ENCODE results near the gene SF3B2. TPM values are rescaled to one million over a fixed set of nuclear protein-coding genes. Genes with fewer than 3 reads are reported as not detected.
A peak's percentile ranks its signal among the peaks of the same experiment; 100 is the strongest.

SF3B2 gene
- total and polyA plus RNA-seq, 9 of the 15 experiments (the other 6 are each of a cell fraction or from before 2014, with no cell fraction given) = 58.3 to 248 (median 157) TPM

- no peak for FAIRE-seq
- Histone ChIP-seq H3K27ac (ENCODE audit: extremely low read depth, low read depth, low read length) (peak overlapping the region; percentile 99), H3K9ac (ENCODE audit: insufficient read depth in 1 of 2, low read depth in 2 of 2, low read length in 2 of 2) (peak overlapping the region; percentile 98), H3K79me2 (ENCODE audit: control insufficient read depth, insufficient read depth, low read length) (peaks cover 47% of the 10 kb centered on the region), H2AFZ (ENCODE audit: low read depth, low read length) (peak overlapping the region; percentile 99), H3K27me3 (ENCODE audit: control insufficient read depth in 2 of 2, insufficient read depth in 2 of 2, low read length in 2 of 2) (no peaks in the 10 kb centered on the region), H3K36me3 (ENCODE audit: control insufficient read depth, insufficient read depth, low read length) (peaks cover 56% of the 10 kb centered on the region), H4K20me1 (replicated peaks; ENCODE audit: control insufficient read depth, insufficient read depth, low read length) (peaks cover 3% of the 10 kb centered on the region; the same call in 1 of the 2 replicates), H3K4me3 (peak overlapping the region; percentile 95), H3K9me1 (ENCODE audit: control insufficient read depth, insufficient read depth, low read length) (no peaks in the 10 kb centered on the region), H3K9me3 (replicated peaks; ENCODE audit: control insufficient read depth, insufficient read depth, low read depth, low read length) (no peaks in the 10 kb centered on the region), H3K4me2 (ENCODE audit: insufficient read depth, low read length) (peak overlapping the region; percentile 100), H3K4me1 (replicated peaks in 1 of 2; ENCODE audit: control insufficient read depth in 2 of 2, insufficient read depth in 2 of 2, low read length in 2 of 2) (peaks cover 26 to 28% of the 10 kb centered on the region in 2 experiments; a peak in 4 of 5 replicates)
- intact Hi-C loops (cut with micrococcal nuclease) (loop anchor here (2.0 to 5.0 kb wide), 2 partner anchors 42 to 65 kb away; partner anchors contain the start of gene SART1), in situ Hi-C loops (cut with MboI) (no loop called here)
- peak in 3 of 4 experiments; percentile 84 to 93 (median 93) for DNase-seq (ENCODE audit: extremely low read depth in 1 of 4, low spot score in 3 of 4)
- POLR2A ChIA-PET = interaction anchor here (0.6 to 1.5 kb wide), 10 partner anchors 11 to 291 kb away, joined by 3 to 9 read pairs (median 3); partner anchors contain the start of genes CCDC85B and KAT5
- no TSS peak for BruUV-seq (replicated peaks)
- ATAC-seq = peak; percentile 82
- CTCF ChIA-PET (ENCODE audit: low intra/inter-chr PET ratio) = interaction anchor here (0.7 kb wide), 1 partner anchor 464 kb away, joined by 3 read pairs; no protein-coding TSS in a partner anchor
- WGBS (ENCODE audit: insufficient coverage, low coverage, missing lambda C conversion rate) = 0% methylated on average over 11 of the region's 40 CpGs
- TF ChIP-seq BRD9 (IDR thresholded peaks at IDR 0.05; ENCODE audit: low read depth, partially characterized antibody) (no peak), ZNF512 (tag; IDR thresholded peaks at IDR 0.05) (no peak), TCF15 (CRISPR knock-in tag; IDR thresholded peaks at IDR 0.05) (no peak), KDM5B (IDR thresholded peaks at IDR 0.05; ENCODE audit: insufficient replicate concordance, low read depth, low read length) (no peak), HDAC8 (tag; IDR thresholded peaks at IDR 0.05) (no peak), PML (IDR thresholded peaks at IDR 0.05; ENCODE audit: low read length) (no peak), NFYB (IDR thresholded peaks at IDR 0.05; ENCODE audit: extremely low read depth, insufficient read length) (no peak), DNMT1 (IDR thresholded peaks at IDR 0.05) (no peak), TBP (optimal IDR thresholded peaks at IDR 0.05; ENCODE audit: low read depth, low read length) (no peak), RB1 (IDR thresholded peaks at IDR 0.05; ENCODE audit: low read depth) (peak; percentile 44; the same call in 1 of the 2 replicates), NCOA1 (IDR thresholded peaks at IDR 0.05; ENCODE audit: low read depth) (no peak), SRSF1 (IDR thresholded peaks at IDR 0.05; ENCODE audit: low read depth, low read length) (no peak), MIER1 (IDR thresholded peaks at IDR 0.05; ENCODE audit: low read depth) (no peak), ESRRA (IDR thresholded peaks at IDR 0.05; ENCODE audit: borderline replicate concordance, low read depth) (no peak; the same call in 1 of the 2 replicates), POLR2AphosphoS2 (IDR thresholded peaks at IDR 0.05; ENCODE audit: low read length) (no peak), MAX (CRISPR knock-in tag; IDR thresholded peaks at IDR 0.05) (no peak), THRAP3 (IDR thresholded peaks at IDR 0.05; ENCODE audit: borderline replicate concordance) (no peak), NCOA4 (IDR thresholded peaks at IDR 0.05; ENCODE audit: partially characterized antibody) (no peak), CBX2 (IDR thresholded peaks at IDR 0.05; ENCODE audit: insufficient read depth, low read length, poor library complexity, severe bottlenecking) (no peak), ZC3H11A (IDR thresholded peaks at IDR 0.05; ENCODE audit: low read depth, low read length) (no peak), FOXJ3 (CRISPR knock-in tag; IDR thresholded peaks at IDR 0.05) (no peak), NFE2L1 (tag; IDR thresholded peaks at IDR 0.05; ENCODE audit: borderline replicate concordance, low read depth) (no peak)
These were observed 49.4 kb upstream of the SF3B2 start for GRCh38 chr11:66002648-66003225.

All from K562 (cell line).